Superior temporal gyrus (tissue), 1 donor: ENCODE data around the gene CDK14.

Experiments used
- DNase-seq: peaks from one replicate; pipeline ENCODE4 v3.0.0-alpha.2; 2016; ENCODE audit errors: extremely low spot score

Gene CDK14

GRCh38 chr7:91093181-91093580 lies 497.1 kb downstream of the CDK14 start:
- DNase-seq = no peak

- no peak for DNase-seq
Measured at GRCh38 chr7:91098566-91098965, 502.4 kb downstream of the CDK14 start.

GRCh38 chr7:91103363-91103762 lies 507.2 kb downstream of the CDK14 start:
- DNase-seq = no peak

GRCh38 chr7:91107460-91107859 lies 511.3 kb downstream of the CDK14 start:
- no peak for DNase-seq

GRCh38 chr7:91109200-91109599 lies 513.1 kb downstream of the CDK14 start:
- DNase-seq = no peak

GRCh38 chr7:91112902-91113341 lies 516.8 kb downstream of the CDK14 start:
- DNase-seq = no peak

- no peak for DNase-seq
Measured at GRCh38 chr7:91114232-91114631, 518.1 kb downstream of the CDK14 start.

- DNase-seq = no peak
Measured at GRCh38 chr7:91126762-91127161, 530.6 kb downstream of the CDK14 start.

GRCh38 chr7:91127325-91127724 lies 531.2 kb downstream of the CDK14 start:
- DNase-seq = no peak

- DNase-seq = no peak
Measured at GRCh38 chr7:91127959-91128358, 531.8 kb downstream of the CDK14 start.

- DNase-seq = no peak
Measured at GRCh38 chr7:91128683-91129348, 532.7 kb downstream of the CDK14 start.

- DNase-seq = no peak
Measured at GRCh38 chr7:91135300-91135699, 539.2 kb downstream of the CDK14 start.

- DNase-seq = no peak
Measured at GRCh38 chr7:91135703-91136430, 539.7 kb downstream of the CDK14 start.

GRCh38 chr7:91137153-91137787 lies 541.1 kb downstream of the CDK14 start:
- no peak for DNase-seq

GRCh38 chr7:91137788-91138368 lies 541.8 kb downstream of the CDK14 start:
- no peak for DNase-seq

- DNase-seq = no peak
Measured at GRCh38 chr7:91140286-91140685, 544.2 kb downstream of the CDK14 start.

- DNase-seq = no peak
Measured at GRCh38 chr7:91140982-91141381, 544.9 kb downstream of the CDK14 start.

- DNase-seq = no peak
Measured at GRCh38 chr7:91142743-91143142, 546.6 kb downstream of the CDK14 start.

GRCh38 chr7:91149341-91150246 lies 553.5 kb downstream of the CDK14 start:
- no peak for DNase-seq

GRCh38 chr7:91151916-91152315 lies 555.8 kb downstream of the CDK14 start:
- no peak for DNase-seq
